Large intestine (tissue), 3 donors: ENCODE data around the gene CELF2. TPM values are rescaled to one million over a fixed set of nuclear protein-coding genes. Genes with fewer than 3 reads are reported as not detected.

Experiments
- DNase-seq, 2 donors: peaks; one replicate each; pipeline versions ENCODE4 v3.0.0 to v3.0.0-alpha.2; 2013
- H3K27ac ChIP-seq: one replicate; pipeline ENCODE4 v1.5.1; 2013; ENCODE audit warnings: low read length
- H3K27me3 ChIP-seq: 2 replicates; pipeline ENCODE4 v1.6.1; 2013; ENCODE audit warnings: low read length; ENCODE audit not compliant: control insufficient read depth, insufficient read depth
- H3K36me3 ChIP-seq: 2 replicates; pipeline ENCODE4 v1.6.1; 2013; ENCODE audit warnings: low read length; ENCODE audit not compliant: control insufficient read depth, insufficient read depth
- H3K4me1 ChIP-seq: one replicate; pipeline ENCODE4 v1.6.1; 2013; ENCODE audit warnings: low read length; ENCODE audit not compliant: control insufficient read depth, insufficient read depth
- H3K4me3 ChIP-seq: one replicate; pipeline ENCODE4 v1.5.1; 2013; ENCODE audit warnings: low read length
- H3K9me3 ChIP-seq: one replicate; pipeline ENCODE4 v1.6.1; 2013; ENCODE audit warnings: mild to moderate bottlenecking, low read depth, low read length, moderate library complexity; ENCODE audit not compliant: control insufficient read depth
- WGBS: methylation state at CpG from one replicate; pipeline ENCODE4 v1.1.5; 2013; ENCODE audit warnings: low lambda C conversion rate; ENCODE audit not compliant: insufficient coverage; 5-methylcytosine and 5-hydroxymethylcytosine counted together
- polyA plus RNA-seq: library from polyadenylated mRNA; unstranded; fragments of 120-200 nt; gene quantifications from one replicate; pipeline ENCODE4 v1.2.1, GENCODE V29; 2013

Gene CELF2
- polyA plus RNA-seq, 1 donor = 14.9 TPM

GRCh38 chr10:11022213-11022612, 4.5 kb downstream of the CELF2 start:
- Histone ChIP-seq H3K4me1 (no peaks in the 10 kb centered on the region), H3K36me3 (no peaks in the 10 kb centered on the region), H3K27me3 (peaks cover 25% of the 10 kb centered on the region), H3K4me3 (no peak overlapping the region), H3K27ac (no peak overlapping the region), H3K9me3 (no peaks in the 10 kb centered on the region)
- no peak for DNase-seq
- 76% methylated on average over 2 of the region's 2 CpGs for WGBS

- Histone ChIP-seq H3K4me1 (no peaks in the 10 kb centered on the region), H3K36me3 (no peaks in the 10 kb centered on the region), H3K27ac (no peak overlapping the region), H3K27me3 (peaks cover 22% of the 10 kb centered on the region), H3K9me3 (no peaks in the 10 kb centered on the region), H3K4me3 (no peak overlapping the region)
- WGBS = 100% methylated on average over 2 of the region's 10 CpGs
- no peak for DNase-seq
Measured at GRCh38 chr10:11023009-11023953, 5.6 kb downstream of the CELF2 start.

GRCh38 chr10:11024596-11024995, 6.9 kb downstream of the CELF2 start:
- no CpG with 5 or more reads among the region's 1 CpG for WGBS
- H3K4me3 ChIP-seq = no peak overlapping the region
- H3K27me3 ChIP-seq = peaks cover 12% of the 10 kb centered on the region
- no peaks in the 10 kb centered on the region for H3K4me1 ChIP-seq
- DNase-seq = no peak
- H3K36me3 ChIP-seq = no peaks in the 10 kb centered on the region
- no peaks in the 10 kb centered on the region for H3K9me3 ChIP-seq
- H3K27ac ChIP-seq = no peak overlapping the region

GRCh38 chr10:11025978-11026377, 8.3 kb downstream of the CELF2 start:
- no peak overlapping the region for H3K4me3 ChIP-seq
- no CpG with 5 or more reads among the region's 7 CpGs for WGBS
- no peak overlapping the region for H3K27ac ChIP-seq
- H3K4me1 ChIP-seq = no peaks in the 10 kb centered on the region
- H3K9me3 ChIP-seq = no peaks in the 10 kb centered on the region
- H3K27me3 ChIP-seq = peaks cover 3% of the 10 kb centered on the region
- no peaks in the 10 kb centered on the region for H3K36me3 ChIP-seq
- DNase-seq = no peak

GRCh38 chr10:11026773-11027172, 9.1 kb downstream of the CELF2 start:
- no peak for DNase-seq
- Histone ChIP-seq H3K9me3 (no peaks in the 10 kb centered on the region), H3K4me1 (no peaks in the 10 kb centered on the region), H3K4me3 (no peak overlapping the region), H3K36me3 (no peaks in the 10 kb centered on the region), H3K27ac (no peak overlapping the region), H3K27me3 (no peaks in the 10 kb centered on the region)
- no CpG with 5 or more reads among the region's 7 CpGs for WGBS

- Histone ChIP-seq H3K27ac (no peak overlapping the region), H3K4me1 (no peaks in the 10 kb centered on the region), H3K36me3 (no peaks in the 10 kb centered on the region), H3K9me3 (no peaks in the 10 kb centered on the region), H3K27me3 (no peaks in the 10 kb centered on the region), H3K4me3 (no peak overlapping the region)
- DNase-seq = no peak
- no CpG with 5 or more reads among the region's 7 CpGs for WGBS
Measured at GRCh38 chr10:11034762-11035161, 17.1 kb downstream of the CELF2 start.

- no peak for DNase-seq
- Histone ChIP-seq H3K4me3 (no peak overlapping the region), H3K4me1 (no peaks in the 10 kb centered on the region), H3K36me3 (no peaks in the 10 kb centered on the region), H3K27me3 (no peaks in the 10 kb centered on the region), H3K27ac (no peak overlapping the region), H3K9me3 (no peaks in the 10 kb centered on the region)
- WGBS = no CpG with 5 or more reads among the region's 4 CpGs
Measured at GRCh38 chr10:11035301-11035991, 17.8 kb downstream of the CELF2 start.

GRCh38 chr10:11036424-11037011, 18.8 kb downstream of the CELF2 start:
- H3K4me3 ChIP-seq = no peak overlapping the region
- H3K36me3 ChIP-seq = no peaks in the 10 kb centered on the region
- no peaks in the 10 kb centered on the region for H3K4me1 ChIP-seq
- WGBS = 100% methylated on average over 2 of the region's 5 CpGs
- no peaks in the 10 kb centered on the region for H3K27me3 ChIP-seq
- no peaks in the 10 kb centered on the region for H3K9me3 ChIP-seq
- DNase-seq = peak; percentile 24 to 36
- H3K27ac ChIP-seq = no peak overlapping the region

GRCh38 chr10:11037991-11038390, 20.3 kb downstream of the CELF2 start:
- Histone ChIP-seq H3K4me1 (no peaks in the 10 kb centered on the region), H3K27ac (no peak overlapping the region), H3K9me3 (no peaks in the 10 kb centered on the region), H3K27me3 (no peaks in the 10 kb centered on the region), H3K36me3 (no peaks in the 10 kb centered on the region), H3K4me3 (no peak overlapping the region)
- DNase-seq = no peak
- no CpG with 5 or more reads among the region's 4 CpGs for WGBS

GRCh38 chr10:11042357-11042756, 24.7 kb downstream of the CELF2 start:
- DNase-seq = no peak
- no peaks in the 10 kb centered on the region for H3K9me3 ChIP-seq
- no peaks in the 10 kb centered on the region for H3K4me1 ChIP-seq
- no peaks in the 10 kb centered on the region for H3K27me3 ChIP-seq
- no CpG with 5 or more reads among the region's 4 CpGs for WGBS
- H3K27ac ChIP-seq = no peak overlapping the region
- H3K36me3 ChIP-seq = no peaks in the 10 kb centered on the region
- H3K4me3 ChIP-seq = no peak overlapping the region
